Hepatocyte (in vitro differentiated cells): ENCODE results near the gene TEX52. TPM values are rescaled to one million over a fixed set of nuclear protein-coding genes. Genes with fewer than 3 reads are reported as not detected.

ENCODE experiments used
- DNase-seq: peaks from one replicate; pipeline ENCODE4 v3.0.0-alpha.2; 2016; ENCODE audit warnings: low spot score
- H2AFZ ChIP-seq: fragments of 200-600 bp; sonication (generic); 2 replicates; pipeline ENCODE4 v1.6.0; 2016; ENCODE audit warnings: antibody characterized with exemption, mild to moderate bottlenecking
- H3K27ac ChIP-seq: fragments of 200-600 bp; sonication (generic); 2 replicates; pipeline ENCODE4 v1.5.1; 2016; ENCODE audit warnings: mild to moderate bottlenecking
- H3K27me3 ChIP-seq: fragments of 200-600 bp; sonication (generic); 2 replicates; pipeline ENCODE4 v1.6.1; 2016
- H3K36me3 ChIP-seq: fragments of 200-600 bp; sonication (generic); replicated peaks from 2 replicates; pipeline ENCODE4 v1.5.1; 2016; ENCODE audit warnings: low read depth; ENCODE audit not compliant: insufficient read depth
- H3K4me1 ChIP-seq: fragments of 200-600 bp; sonication (generic); 2 replicates; pipeline ENCODE4 v1.5.1; 2016; ENCODE audit warnings: mild to moderate bottlenecking, moderate library complexity; ENCODE audit not compliant: insufficient read depth
- H3K4me2 ChIP-seq: fragments of 200-600 bp; sonication (generic); 2 replicates; pipeline ENCODE4 v1.6.0; 2016
- H3K4me3 ChIP-seq: fragments of 200-600 bp; sonication (generic); 2 replicates; pipeline ENCODE4 v1.5.1; 2016; ENCODE audit warnings: mild to moderate bottlenecking
- H3K79me2 ChIP-seq: fragments of 200-600 bp; sonication (generic); 2 replicates; pipeline ENCODE4 v1.6.0; 2017; ENCODE audit warnings: mild to moderate bottlenecking
- H3K9me2 ChIP-seq: fragments of 200-600 bp; sonication (generic); replicated peaks from 2 replicates; pipeline ENCODE4 v1.6.0; 2017; ENCODE audit warnings: mild to moderate bottlenecking; ENCODE audit not compliant: insufficient read depth
- H3K9me3 ChIP-seq: fragments of 200-600 bp; sonication (generic); 2 replicates; pipeline ENCODE4 v1.5.1; 2016; ENCODE audit warnings: low read depth, mild to moderate bottlenecking
- H4K20me1 ChIP-seq: fragments of 200-600 bp; sonication (generic); 2 replicates; pipeline ENCODE4 v1.6.0; 2016; ENCODE audit warnings: mild to moderate bottlenecking; ENCODE audit not compliant: insufficient read depth, poor library complexity, severe bottlenecking
- EZH2 ChIP-seq: fragments of 200-600 bp; sonication (generic); IDR thresholded peaks from 2 replicates; pipeline ENCODE4 v1.6.1; 2016; ENCODE audit warnings: antibody characterized with exemption, mild to moderate bottlenecking, borderline replicate concordance
- EZH2phosphoT487 ChIP-seq: fragments of 200-600 bp; sonication (generic); IDR thresholded peaks from one replicate; pipeline ENCODE4 v1.6.1; 2018; ENCODE audit warnings: antibody characterized with exemption, mild to moderate bottlenecking, low read depth, moderate library complexity; ENCODE audit not compliant: unreplicated experiment, severe bottlenecking
- WGBS: methylation state at CpG from one replicate; pipeline ENCODE4 v1.1.6; 2016; ENCODE audit warnings: low lambda C conversion rate; ENCODE audit errors: missing lambda C conversion rate; 5-methylcytosine and 5-hydroxymethylcytosine counted together
- polyA plus RNA-seq: library from polyadenylated mRNA; unstranded; fragments of >200 nt; fragmentation: Nextera tagmentation; extraction: Ambion mirVana; gene quantifications from 2 replicates; pipeline ENCODE4 v1.2.1, GENCODE V29; 2016
- total RNA-seq: library from RNA; depleted of rRNA; stranded (reverse); fragments of >200 nt; gene quantifications from 2 replicates; pipeline ENCODE4 v1.2.3, GENCODE V29; 2014
- TF ChIP-seq, protein P1 (sequence below): fragments of 200-600 bp; sonication (generic); IDR thresholded peaks from 2 replicates; pipeline ENCODE4 v1.5.1; 2016; ENCODE audit warnings: antibody characterized with exemption, mild to moderate bottlenecking; ENCODE audit not compliant: poor library complexity

The TEX52 gene
- total and polyA plus RNA-seq, 2 experiments from 2014 or later: not detected

DNA sequence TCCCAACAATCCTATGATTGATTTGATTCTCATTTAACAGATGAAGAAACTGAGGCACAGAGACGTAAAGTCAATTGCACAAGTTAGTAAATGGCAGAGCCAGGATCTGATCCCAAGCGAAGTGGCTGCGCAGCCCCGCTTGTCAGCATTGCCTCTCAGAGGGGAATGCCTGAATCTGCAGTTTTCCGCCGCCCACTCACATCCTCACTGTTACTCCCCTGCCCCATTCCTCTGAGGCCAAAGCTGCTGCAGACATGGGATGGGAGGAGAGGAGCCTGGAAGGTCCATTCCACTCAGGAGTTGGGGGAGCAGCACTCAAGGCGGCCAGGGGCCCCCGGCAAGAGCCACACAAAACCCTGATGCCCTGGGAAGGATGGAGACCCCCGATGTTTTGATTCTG is 23.0 kb downstream of the TEX52 start:
- H3K4me1 ChIP-seq: peaks cover 8% of the 10 kb centered on the region
- H3K9me3 ChIP-seq: no peaks in the 10 kb centered on the region
- no peaks in the 10 kb centered on the region for H3K27me3 ChIP-seq
- H4K20me1 ChIP-seq: no peaks in the 10 kb centered on the region
- H3K4me3 ChIP-seq: no peak overlapping the region
- TF ChIP-seq, protein P1, sequence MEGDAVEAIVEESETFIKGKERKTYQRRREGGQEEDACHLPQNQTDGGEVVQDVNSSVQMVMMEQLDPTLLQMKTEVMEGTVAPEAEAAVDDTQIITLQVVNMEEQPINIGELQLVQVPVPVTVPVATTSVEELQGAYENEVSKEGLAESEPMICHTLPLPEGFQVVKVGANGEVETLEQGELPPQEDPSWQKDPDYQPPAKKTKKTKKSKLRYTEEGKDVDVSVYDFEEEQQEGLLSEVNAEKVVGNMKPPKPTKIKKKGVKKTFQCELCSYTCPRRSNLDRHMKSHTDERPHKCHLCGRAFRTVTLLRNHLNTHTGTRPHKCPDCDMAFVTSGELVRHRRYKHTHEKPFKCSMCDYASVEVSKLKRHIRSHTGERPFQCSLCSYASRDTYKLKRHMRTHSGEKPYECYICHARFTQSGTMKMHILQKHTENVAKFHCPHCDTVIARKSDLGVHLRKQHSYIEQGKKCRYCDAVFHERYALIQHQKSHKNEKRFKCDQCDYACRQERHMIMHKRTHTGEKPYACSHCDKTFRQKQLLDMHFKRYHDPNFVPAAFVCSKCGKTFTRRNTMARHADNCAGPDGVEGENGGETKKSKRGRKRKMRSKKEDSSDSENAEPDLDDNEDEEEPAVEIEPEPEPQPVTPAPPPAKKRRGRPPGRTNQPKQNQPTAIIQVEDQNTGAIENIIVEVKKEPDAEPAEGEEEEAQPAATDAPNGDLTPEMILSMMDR: no peak
- TF ChIP-seq EZH2phosphoT487: no peak
- TF ChIP-seq EZH2: no peak
- no peak for DNase-seq
- H3K79me2 ChIP-seq: no peaks in the 10 kb centered on the region
- WGBS: 94% methylated on average over 9 of the region's 9 CpGs
- H3K4me2 ChIP-seq: no peak overlapping the region
- H3K9me2 ChIP-seq: no peaks in the 10 kb centered on the region
- no peaks in the 10 kb centered on the region for H3K36me3 ChIP-seq
- no peak overlapping the region for H2AFZ ChIP-seq
- H3K27ac ChIP-seq: no peak overlapping the region

DNA sequence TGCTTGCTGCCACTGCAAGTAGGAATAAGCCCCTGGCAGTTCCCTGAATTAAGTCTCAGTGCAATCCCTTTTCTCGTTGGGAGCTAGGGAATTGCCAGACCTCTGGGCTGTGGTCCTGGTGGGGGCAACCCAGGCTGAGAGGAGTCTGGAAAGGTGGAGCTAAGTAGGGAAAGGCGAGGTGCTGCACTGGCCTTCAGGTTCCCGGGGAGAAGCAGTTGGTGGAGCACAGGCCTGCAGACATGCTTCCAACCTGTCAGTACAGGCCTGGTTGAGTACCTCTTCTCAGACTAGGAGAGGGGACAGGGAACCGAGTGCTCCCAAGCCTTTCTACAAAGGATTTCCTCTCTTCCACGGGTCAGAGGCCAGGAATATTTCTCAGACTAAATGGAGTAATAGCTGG is 23.5 kb downstream of the TEX52 start:
- H3K4me3 ChIP-seq: no peak overlapping the region
- 65% methylated on average over 5 of the region's 5 CpGs for WGBS
- H3K79me2 ChIP-seq: no peaks in the 10 kb centered on the region
- no peaks in the 10 kb centered on the region for H3K36me3 ChIP-seq
- peaks cover 8% of the 10 kb centered on the region for H3K4me1 ChIP-seq
- H3K9me2 ChIP-seq: no peaks in the 10 kb centered on the region
- no peaks in the 10 kb centered on the region for H3K27me3 ChIP-seq
- H3K27ac ChIP-seq: no peak overlapping the region
- no peaks in the 10 kb centered on the region for H3K9me3 ChIP-seq
- H4K20me1 ChIP-seq: no peaks in the 10 kb centered on the region
- no peak overlapping the region for H2AFZ ChIP-seq
- no peak overlapping the region for H3K4me2 ChIP-seq
- no peak for DNase-seq
- TF ChIP-seq EZH2phosphoT487: no peak
- TF ChIP-seq, protein P1: no peak
- TF ChIP-seq EZH2: no peak

GRCh38 chr12:2832550-2833127 is 24.2 kb downstream of the TEX52 start:
- DNase-seq: no peak

More at GRCh38 chr12:2832550-2833127, 24.2 kb downstream of the TEX52 start:
- WGBS: 85% methylated on average over 6 of the region's 6 CpGs
- H4K20me1 ChIP-seq: no peaks in the 10 kb centered on the region
- peaks cover 8% of the 10 kb centered on the region for H3K4me1 ChIP-seq
- H3K79me2 ChIP-seq: no peaks in the 10 kb centered on the region
- no peaks in the 10 kb centered on the region for H3K36me3 ChIP-seq
- TF ChIP-seq, protein P1: no peak
- no peak for TF ChIP-seq EZH2
- TF ChIP-seq EZH2phosphoT487: no peak
- H2AFZ ChIP-seq: no peak overlapping the region
- no peak overlapping the region for H3K4me3 ChIP-seq
- H3K27me3 ChIP-seq: no peaks in the 10 kb centered on the region
- no peak overlapping the region for H3K27ac ChIP-seq
- no peak overlapping the region for H3K4me2 ChIP-seq
- no peaks in the 10 kb centered on the region for H3K9me3 ChIP-seq
- no peaks in the 10 kb centered on the region for H3K9me2 ChIP-seq
